Left lung (tissue), 10 donors: Measurements from ENCODE around the gene ADAP2. TPM values are rescaled to one million over a fixed set of nuclear protein-coding genes. Genes with fewer than 3 reads are reported as not detected.

Experiments
- ATAC-seq: fragments of 200-7000 bp; cut with Tn5 transposase; one replicate; pipeline ENCODE4 v1.9.1; 2020; ENCODE audit warnings: moderate library complexity
- DNase-seq, 4 donors: peaks; one replicate each; pipeline ENCODE4 v3.0.0-alpha.2; 2013 to 2020
- H3K27ac ChIP-seq, 2 donors: fragments of 200-600 bp; sonication (generic) in 1 of 2; one replicate each; pipeline versions ENCODE4 v1.5.0 to v1.8.0; 2020 to 2021
- H3K27me3 ChIP-seq, 2 donors: fragments of 200-600 bp; sonication (generic) in 1 of 2; one replicate each; pipeline versions ENCODE4 v1.5.0 to v1.8.0; 2020 to 2021
- H3K36me3 ChIP-seq, 2 donors: fragments of 200-600 bp; sonication (generic) in 1 of 2; one replicate each; pipeline versions ENCODE4 v1.5.0 to v1.8.0; 2020 to 2021
- H3K4me1 ChIP-seq, 2 donors: fragments of 200-600 bp; one replicate each; pipeline ENCODE4 v1.8.0; 2021
- H3K4me3 ChIP-seq, 2 donors: fragments of 200-600 bp; sonication (generic) in 1 of 2; one replicate each; pipeline versions ENCODE4 v1.5.0 to v1.8.0; 2020 to 2021; ENCODE audit warnings: mild to moderate bottlenecking in 1 of 2
- H3K9me3 ChIP-seq, 2 donors: fragments of 200-600 bp; sonication (generic) in 1 of 2; one replicate each; pipeline versions ENCODE4 v1.5.0 to v1.8.0; 2020 to 2021
- CTCF ChIP-seq, 2 donors: fragments of 200-600 bp; sonication (generic) in 1 of 2; IDR thresholded peaks; one replicate each; pipeline versions ENCODE4 v1.5.0 to v1.8.0; 2021; ENCODE audit warnings: antibody characterized with exemption in 2 of 2
- intact Hi-C, 2 donors: fragments of 100-400 bp; cut with DNase I; formaldehyde crosslinking; loops; one replicate each; pipeline versions ENCODE4 v1.11.2 to v1.14.2; 2022
- polyA plus RNA-seq, 6 donors: library from polyadenylated mRNA; unstranded; fragments of 120-200 nt; gene quantifications; one replicate each; pipeline ENCODE4 v1.2.1, GENCODE V29; 2013; ENCODE audit not compliant: insufficient read length in 6 of 6
- total RNA-seq, 2 donors: library from RNA; stranded (reverse); fragmentation: NEBNext Ultra II Directional; extraction: Animal tissue kit (Norgen Biotek cat#: 25700); gene quantifications; one replicate each; pipeline ENCODE4 v1.2.1, GENCODE V29; 2021
- donor health status: DM: no; HTN: yes; CAD: no.
- donor health status: DM: no; HTN: no; CAD: no.

ADAP2 gene
- total and polyA plus RNA-seq, 8 donors, result 4.4 to 46.1 (median 5.5) TPM

- H3K36me3 ChIP-seq, result peaks cover 0 to 52% of the 10 kb centered on the region in 2 donors
- no peak overlapping the region for H3K4me3 ChIP-seq
- H3K27me3 ChIP-seq, result no peaks in the 10 kb centered on the region
- H3K9me3 ChIP-seq, result no peaks in the 10 kb centered on the region
- no peak for ATAC-seq
- H3K4me1 ChIP-seq, result peaks cover 0 to 14% of the 10 kb centered on the region in 2 donors
- intact Hi-C loops, result no loop called here
- no peak for DNase-seq
- H3K27ac ChIP-seq, result no peak overlapping the region
- no peak for TF ChIP-seq CTCF (IDR thresholded peaks at IDR 0.05)
These were observed 20.7 kb downstream of the ADAP2 start for GRCh38 chr17:30942308-30943079.

GRCh38 chr17:30947796-30948195 is 26.1 kb downstream of the ADAP2 start:
- no peak for ATAC-seq
- intact Hi-C loops, result no loop called here
- no peak for DNase-seq
- Histone ChIP-seq H3K4me1 (peaks cover 0 to 37% of the 10 kb centered on the region in 2 donors), H3K27me3 (no peaks in the 10 kb centered on the region), H3K27ac (no peak overlapping the region), H3K9me3 (no peaks in the 10 kb centered on the region), H3K4me3 (no peak overlapping the region), H3K36me3 (peaks cover 0 to 55% of the 10 kb centered on the region in 2 donors)
- no peak for TF ChIP-seq CTCF (IDR thresholded peaks at IDR 0.05)

DNA sequence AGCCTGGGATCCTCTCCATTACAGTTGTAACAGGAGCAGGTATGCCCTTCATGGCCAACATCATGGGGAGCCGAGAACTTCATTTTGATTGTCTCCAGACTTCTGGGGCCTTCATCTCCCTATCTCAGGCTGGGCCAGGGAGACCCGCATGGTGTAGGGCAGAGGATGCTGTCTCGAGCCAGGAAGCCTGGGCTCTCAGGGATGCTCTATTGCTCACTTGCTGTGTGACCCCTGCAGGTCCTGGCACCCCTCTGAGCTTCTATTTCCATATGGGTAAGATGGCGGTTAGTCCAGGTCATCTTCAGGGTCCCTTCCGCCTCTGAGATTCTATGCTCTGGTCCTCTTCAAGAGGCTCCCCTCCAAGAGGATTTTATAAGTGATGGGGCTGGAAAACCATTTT is 28.4 kb downstream of the ADAP2 start:
- H3K27ac ChIP-seq, result peak overlapping the region; percentile 61 to 90
- intact Hi-C loops, result no loop called here
- H3K9me3 ChIP-seq, result no peaks in the 10 kb centered on the region
- no peaks in the 10 kb centered on the region for H3K27me3 ChIP-seq
- no peak overlapping the region for H3K4me3 ChIP-seq
- no peak for TF ChIP-seq CTCF (IDR thresholded peaks at IDR 0.05)
- H3K36me3 ChIP-seq, result peaks cover 0 to 31% of the 10 kb centered on the region in 2 donors
- no peak for DNase-seq
- peaks cover 0 to 61% of the 10 kb centered on the region in 2 donors for H3K4me1 ChIP-seq
- ATAC-seq, result no peak

GRCh38 chr17:30950669-30951399 is 29.1 kb downstream of the ADAP2 start:
- H3K36me3 ChIP-seq, result peaks cover 0 to 27% of the 10 kb centered on the region in 2 donors
- peak; percentile 86 for ATAC-seq
- no peaks in the 10 kb centered on the region for H3K27me3 ChIP-seq
- no peak for TF ChIP-seq CTCF (IDR thresholded peaks at IDR 0.05)
- peak overlapping the region; percentile 61 to 90 for H3K27ac ChIP-seq
- H3K4me1 ChIP-seq, result peaks cover 0 to 67% of the 10 kb centered on the region in 2 donors
- no peaks in the 10 kb centered on the region for H3K9me3 ChIP-seq
- peak; percentile 43 to 88 (median 75) for DNase-seq
- no peak overlapping the region for H3K4me3 ChIP-seq
- intact Hi-C loops, result no loop called here
